ENCODE measurements around the gene SLC27A1.

DNA sequence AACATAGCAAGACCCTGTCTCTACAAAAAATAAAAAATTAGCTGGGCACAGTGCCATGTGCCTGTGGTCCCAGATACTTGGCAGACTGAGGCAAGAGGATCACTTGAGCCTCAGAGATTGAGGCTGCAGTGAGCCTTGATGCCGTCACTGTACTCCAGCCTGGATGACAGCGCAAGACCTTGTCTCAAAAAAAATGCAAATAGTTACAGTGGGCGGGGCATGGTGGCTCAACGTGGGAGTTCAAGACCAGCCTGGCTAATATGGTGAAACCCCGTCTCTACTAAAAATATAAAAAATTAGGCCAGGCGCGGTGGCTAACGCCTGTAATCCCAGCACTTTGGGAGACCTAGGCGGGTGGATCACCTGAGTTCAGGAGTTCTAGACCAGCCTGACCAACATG is 49.6 kb downstream of the SLC27A1 start:
- TF ChIP-seq HCFC1 (IDR thresholded peaks at IDR 0.05; ENCODE audit: low read length) (no peak), LARP7 (IDR thresholded peaks at IDR 0.05) (no peak), EGR1 (IDR thresholded peaks at IDR 0.05; ENCODE audit: borderline replicate concordance in 1 of 2, low read depth in 2 of 2, low read length in 2 of 2) (no peak), PAX5 (IDR thresholded peaks at IDR 0.05; ENCODE audit: borderline replicate concordance, low read depth, low read length) (no peak), NR2C2 (IDR thresholded peaks at IDR 0.05; ENCODE audit: borderline replicate concordance, control insufficient read depth, insufficient read length, low read depth) (no peak), GABPA (IDR thresholded peaks at IDR 0.05; ENCODE audit: low read depth) (no peak), POLR2AphosphoS5 (IDR thresholded peaks at IDR 0.05; ENCODE audit: low read length) (no peak), POLR2A (IDR thresholded peaks at IDR 0.05; ENCODE audit: low read depth, low read length) (no peak), KDM1A (IDR thresholded peaks at IDR 0.05; ENCODE audit: borderline replicate concordance) (no peak), PML (IDR thresholded peaks at IDR 0.05; ENCODE audit: low read length) (no peak)
- TF ChIP-seq, protein P1, sequence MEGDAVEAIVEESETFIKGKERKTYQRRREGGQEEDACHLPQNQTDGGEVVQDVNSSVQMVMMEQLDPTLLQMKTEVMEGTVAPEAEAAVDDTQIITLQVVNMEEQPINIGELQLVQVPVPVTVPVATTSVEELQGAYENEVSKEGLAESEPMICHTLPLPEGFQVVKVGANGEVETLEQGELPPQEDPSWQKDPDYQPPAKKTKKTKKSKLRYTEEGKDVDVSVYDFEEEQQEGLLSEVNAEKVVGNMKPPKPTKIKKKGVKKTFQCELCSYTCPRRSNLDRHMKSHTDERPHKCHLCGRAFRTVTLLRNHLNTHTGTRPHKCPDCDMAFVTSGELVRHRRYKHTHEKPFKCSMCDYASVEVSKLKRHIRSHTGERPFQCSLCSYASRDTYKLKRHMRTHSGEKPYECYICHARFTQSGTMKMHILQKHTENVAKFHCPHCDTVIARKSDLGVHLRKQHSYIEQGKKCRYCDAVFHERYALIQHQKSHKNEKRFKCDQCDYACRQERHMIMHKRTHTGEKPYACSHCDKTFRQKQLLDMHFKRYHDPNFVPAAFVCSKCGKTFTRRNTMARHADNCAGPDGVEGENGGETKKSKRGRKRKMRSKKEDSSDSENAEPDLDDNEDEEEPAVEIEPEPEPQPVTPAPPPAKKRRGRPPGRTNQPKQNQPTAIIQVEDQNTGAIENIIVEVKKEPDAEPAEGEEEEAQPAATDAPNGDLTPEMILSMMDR (IDR thresholded peaks at IDR 0.05 in 2 of 3, conservative IDR thresholded peaks at IDR 0.05 in 1 of 3; ENCODE audit: control insufficient read depth in 2 of 3, extremely low read depth in 1 of 3, insufficient read depth in 1 of 3, low read depth in 3 of 3, low read length in 3 of 3): no peak
- TF ChIP-seq, protein P2, sequence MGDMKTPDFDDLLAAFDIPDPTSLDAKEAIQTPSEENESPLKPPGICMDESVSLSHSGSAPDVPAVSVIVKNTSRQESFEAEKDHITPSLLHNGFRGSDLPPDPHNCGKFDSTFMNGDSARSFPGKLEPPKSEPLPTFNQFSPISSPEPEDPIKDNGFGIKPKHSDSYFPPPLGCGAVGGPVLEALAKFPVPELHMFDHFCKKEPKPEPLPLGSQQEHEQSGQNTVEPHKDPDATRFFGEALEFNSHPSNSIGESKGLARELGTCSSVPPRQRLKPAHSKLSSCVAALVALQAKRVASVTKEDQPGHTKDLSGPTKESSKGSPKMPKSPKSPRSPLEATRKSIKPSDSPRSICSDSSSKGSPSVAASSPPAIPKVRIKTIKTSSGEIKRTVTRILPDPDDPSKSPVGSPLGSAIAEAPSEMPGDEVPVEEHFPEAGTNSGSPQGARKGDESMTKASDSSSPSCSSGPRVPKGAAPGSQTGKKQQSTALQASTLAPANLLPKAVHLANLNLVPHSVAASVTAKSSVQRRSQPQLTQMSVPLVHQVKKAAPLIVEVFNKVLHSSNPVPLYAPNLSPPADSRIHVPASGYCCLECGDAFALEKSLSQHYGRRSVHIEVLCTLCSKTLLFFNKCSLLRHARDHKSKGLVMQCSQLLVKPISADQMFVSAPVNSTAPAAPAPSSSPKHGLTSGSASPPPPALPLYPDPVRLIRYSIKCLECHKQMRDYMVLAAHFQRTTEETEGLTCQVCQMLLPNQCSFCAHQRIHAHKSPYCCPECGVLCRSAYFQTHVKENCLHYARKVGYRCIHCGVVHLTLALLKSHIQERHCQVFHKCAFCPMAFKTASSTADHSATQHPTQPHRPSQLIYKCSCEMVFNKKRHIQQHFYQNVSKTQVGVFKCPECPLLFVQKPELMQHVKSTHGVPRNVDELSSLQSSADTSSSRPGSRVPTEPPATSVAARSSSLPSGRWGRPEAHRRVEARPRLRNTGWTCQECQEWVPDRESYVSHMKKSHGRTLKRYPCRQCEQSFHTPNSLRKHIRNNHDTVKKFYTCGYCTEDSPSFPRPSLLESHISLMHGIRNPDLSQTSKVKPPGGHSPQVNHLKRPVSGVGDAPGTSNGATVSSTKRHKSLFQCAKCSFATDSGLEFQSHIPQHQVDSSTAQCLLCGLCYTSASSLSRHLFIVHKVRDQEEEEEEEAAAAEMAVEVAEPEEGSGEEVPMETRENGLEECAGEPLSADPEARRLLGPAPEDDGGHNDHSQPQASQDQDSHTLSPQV (IDR thresholded peaks at IDR 0.05): no peak
